BE2C (cell line): ENCODE measurements around the gene HORMAD2.

Experiments
- DNase-seq: peaks from one replicate; pipeline ENCODE4 v3.0.0-alpha.2; 2020
- H3K27me3 ChIP-seq: fragments of 250-450 bp; sonication (Bioruptor Pico); 2 replicates; pipeline ENCODE4 v1.5.1; 2020; ENCODE audit warnings: mild to moderate bottlenecking
- H3K36me3 ChIP-seq: fragments of 250-450 bp; sonication (Bioruptor Pico); 2 replicates; pipeline ENCODE4 v1.5.1; 2020; ENCODE audit warnings: mild to moderate bottlenecking
- H3K4me1 ChIP-seq: fragments of 250-450 bp; sonication (Bioruptor Pico); 2 replicates; pipeline ENCODE4 v1.5.1; 2020
- H3K4me3 ChIP-seq: 2 replicates; pipeline ENCODE4 v1.5.1; 2011; ENCODE audit warnings: low read depth, low read length
- H3K9me3 ChIP-seq: fragments of 250-450 bp; sonication (Bioruptor Pico); 2 replicates; pipeline ENCODE4 v1.5.1; 2020
- TF ChIP-seq, protein P1 (sequence below): IDR thresholded peaks from 2 replicates; pipeline ENCODE4 v1.5.1; 2012; ENCODE audit warnings: mild to moderate bottlenecking, low read depth, low read length

HORMAD2 gene

DNA sequence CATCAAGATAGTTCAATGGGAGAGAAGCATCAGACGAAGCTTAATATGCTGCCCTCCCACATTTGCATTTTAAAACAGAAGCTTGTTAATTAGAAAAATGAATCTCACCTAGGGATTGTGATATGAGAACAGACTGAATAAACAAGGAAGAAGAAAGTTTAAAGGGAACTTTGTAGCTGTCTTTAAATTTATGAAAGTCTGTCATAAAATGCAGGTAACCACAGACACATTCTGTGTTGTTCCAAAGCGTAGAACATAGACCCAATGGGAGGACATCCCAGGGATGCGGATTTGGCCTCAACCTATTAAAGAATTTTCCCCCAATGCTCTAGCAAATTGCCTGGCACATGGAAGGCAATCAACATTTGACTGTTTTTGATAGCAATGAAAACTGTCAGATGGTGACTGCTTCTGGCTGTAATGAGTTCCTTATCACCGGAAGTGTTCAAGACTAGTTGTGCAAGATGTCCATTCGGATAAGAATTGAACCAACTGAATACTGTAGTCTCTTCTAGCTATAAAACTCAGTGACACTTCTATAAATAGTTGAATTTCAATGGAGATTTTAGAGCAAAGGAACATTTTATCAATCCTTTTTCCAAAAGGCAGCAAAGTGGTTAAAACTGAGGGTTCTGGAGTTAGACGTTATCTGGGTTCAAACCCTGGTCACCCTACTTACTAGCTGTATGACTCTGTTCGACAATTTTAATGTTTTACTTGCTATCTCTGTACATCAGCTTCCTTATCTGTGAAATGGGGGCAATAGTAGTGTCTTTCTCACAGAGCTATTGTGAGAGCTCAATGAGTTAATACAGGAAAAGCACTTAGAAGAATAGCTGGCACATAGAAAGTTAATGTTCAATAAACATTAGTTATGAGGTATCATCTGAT lies 101.4 kb downstream of the HORMAD2 start:
- TF ChIP-seq, protein P1, sequence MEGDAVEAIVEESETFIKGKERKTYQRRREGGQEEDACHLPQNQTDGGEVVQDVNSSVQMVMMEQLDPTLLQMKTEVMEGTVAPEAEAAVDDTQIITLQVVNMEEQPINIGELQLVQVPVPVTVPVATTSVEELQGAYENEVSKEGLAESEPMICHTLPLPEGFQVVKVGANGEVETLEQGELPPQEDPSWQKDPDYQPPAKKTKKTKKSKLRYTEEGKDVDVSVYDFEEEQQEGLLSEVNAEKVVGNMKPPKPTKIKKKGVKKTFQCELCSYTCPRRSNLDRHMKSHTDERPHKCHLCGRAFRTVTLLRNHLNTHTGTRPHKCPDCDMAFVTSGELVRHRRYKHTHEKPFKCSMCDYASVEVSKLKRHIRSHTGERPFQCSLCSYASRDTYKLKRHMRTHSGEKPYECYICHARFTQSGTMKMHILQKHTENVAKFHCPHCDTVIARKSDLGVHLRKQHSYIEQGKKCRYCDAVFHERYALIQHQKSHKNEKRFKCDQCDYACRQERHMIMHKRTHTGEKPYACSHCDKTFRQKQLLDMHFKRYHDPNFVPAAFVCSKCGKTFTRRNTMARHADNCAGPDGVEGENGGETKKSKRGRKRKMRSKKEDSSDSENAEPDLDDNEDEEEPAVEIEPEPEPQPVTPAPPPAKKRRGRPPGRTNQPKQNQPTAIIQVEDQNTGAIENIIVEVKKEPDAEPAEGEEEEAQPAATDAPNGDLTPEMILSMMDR, result no peak
- Histone ChIP-seq H3K27me3 (no peaks in the 10 kb centered on the region), H3K36me3 (no peaks in the 10 kb centered on the region), H3K4me1 (no peaks in the 10 kb centered on the region; the same call in 1 of the 2 replicates), H3K4me3 (no peak overlapping the region), H3K9me3 (no peaks in the 10 kb centered on the region)
- no peak for DNase-seq

DNA sequence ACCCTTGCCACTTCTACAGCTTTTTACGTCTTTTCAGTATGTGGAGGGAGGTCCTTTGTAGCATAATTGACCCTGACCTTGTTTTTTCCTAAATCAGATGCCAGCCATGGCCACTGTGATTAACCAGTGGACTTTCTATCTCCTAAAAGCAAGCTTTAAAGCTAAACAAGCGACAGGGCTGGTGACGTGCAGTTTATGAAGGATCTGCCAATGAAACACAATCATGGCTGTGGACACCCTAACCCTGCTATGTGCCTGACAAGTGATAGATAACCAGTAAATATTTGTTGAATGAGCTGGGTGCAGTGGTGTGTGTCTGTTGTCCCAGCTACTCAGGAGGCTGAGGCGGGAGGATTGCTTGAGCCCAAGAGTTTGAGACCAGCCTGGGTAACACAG lies 102.1 kb downstream of the HORMAD2 start:
- Histone ChIP-seq H3K27me3 (no peaks in the 10 kb centered on the region), H3K36me3 (no peaks in the 10 kb centered on the region), H3K4me3 (no peak overlapping the region), H3K9me3 (no peaks in the 10 kb centered on the region), H3K4me1 (no peaks in the 10 kb centered on the region; the same call in 1 of the 2 replicates)
- TF ChIP-seq, protein P1, result no peak
- DNase-seq, result no peak

DNA sequence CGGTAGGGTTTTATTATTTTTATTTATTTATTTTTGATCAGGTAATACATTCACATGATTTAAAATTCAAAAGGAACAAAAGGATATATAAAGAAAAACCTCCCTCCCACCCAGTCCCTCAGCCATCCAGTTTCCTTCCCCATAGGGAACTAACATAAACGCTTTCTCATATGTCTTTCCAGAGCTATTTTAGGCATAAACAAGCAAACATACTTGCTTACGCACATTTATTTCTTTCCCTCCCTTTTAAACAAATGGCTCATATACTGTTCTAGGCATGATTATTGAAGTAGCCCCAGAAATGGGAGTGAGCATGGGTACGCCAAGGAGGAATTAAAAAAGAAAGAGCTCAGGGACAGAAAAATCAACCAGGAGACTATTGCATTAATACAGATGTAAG lies 102.6 kb downstream of the HORMAD2 start:
- H3K27me3 ChIP-seq, result no peaks in the 10 kb centered on the region
- no peaks in the 10 kb centered on the region; the same call in 1 of the 2 replicates for H3K4me1 ChIP-seq
- H3K9me3 ChIP-seq, result no peaks in the 10 kb centered on the region
- TF ChIP-seq, protein P1, result no peak
- no peak overlapping the region for H3K4me3 ChIP-seq
- H3K36me3 ChIP-seq, result no peaks in the 10 kb centered on the region
- DNase-seq, result no peak

DNA sequence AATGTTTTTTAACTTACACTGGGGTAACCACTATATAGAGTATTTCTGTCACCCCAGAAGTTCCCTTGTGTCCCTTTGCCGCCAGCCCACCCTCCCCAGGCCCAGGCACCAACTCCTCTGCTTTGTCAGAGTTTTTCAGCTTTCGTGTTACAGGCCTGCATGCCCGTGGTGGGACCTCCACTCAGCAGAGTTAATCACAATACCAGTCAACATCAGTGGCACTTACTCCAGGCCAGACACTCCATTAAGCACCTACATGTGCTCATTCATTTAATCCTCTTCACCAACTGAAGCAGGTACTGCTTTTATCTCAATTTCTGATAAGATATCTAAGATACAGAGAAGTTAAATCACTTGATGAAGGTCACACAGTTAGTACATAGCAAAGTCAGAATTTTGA lies 103.0 kb downstream of the HORMAD2 start:
- no peak for DNase-seq
- Histone ChIP-seq H3K4me3 (no peak overlapping the region), H3K36me3 (no peaks in the 10 kb centered on the region), H3K9me3 (no peaks in the 10 kb centered on the region), H3K27me3 (no peaks in the 10 kb centered on the region), H3K4me1 (no peaks in the 10 kb centered on the region; the same call in 1 of the 2 replicates)
- TF ChIP-seq, protein P1, result no peak

DNA sequence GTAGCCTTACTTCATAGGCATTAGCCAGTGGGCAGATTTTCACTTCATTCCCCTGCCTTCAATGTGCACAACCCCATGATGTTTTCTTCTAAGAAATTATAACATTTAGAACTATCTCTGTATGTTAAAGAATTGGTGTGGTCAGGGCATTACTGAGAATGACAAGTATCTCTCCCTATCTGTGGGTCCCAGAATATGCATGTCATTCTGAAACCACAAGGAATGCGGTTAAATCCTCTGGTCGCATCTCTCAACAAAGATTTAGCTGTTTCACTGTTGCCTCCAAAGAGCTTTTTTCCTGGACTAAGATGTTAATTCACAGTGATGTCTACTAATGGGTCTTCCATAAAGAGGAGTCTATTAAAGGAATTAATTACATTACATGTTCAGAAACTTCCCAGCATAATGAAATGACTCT lies 103.6 kb downstream of the HORMAD2 start:
- Histone ChIP-seq H3K27me3 (no peaks in the 10 kb centered on the region), H3K4me1 (no peaks in the 10 kb centered on the region; the same call in 1 of the 2 replicates), H3K4me3 (no peak overlapping the region), H3K36me3 (no peaks in the 10 kb centered on the region), H3K9me3 (no peaks in the 10 kb centered on the region)
- no peak for DNase-seq
- TF ChIP-seq, protein P1, result no peak

DNA sequence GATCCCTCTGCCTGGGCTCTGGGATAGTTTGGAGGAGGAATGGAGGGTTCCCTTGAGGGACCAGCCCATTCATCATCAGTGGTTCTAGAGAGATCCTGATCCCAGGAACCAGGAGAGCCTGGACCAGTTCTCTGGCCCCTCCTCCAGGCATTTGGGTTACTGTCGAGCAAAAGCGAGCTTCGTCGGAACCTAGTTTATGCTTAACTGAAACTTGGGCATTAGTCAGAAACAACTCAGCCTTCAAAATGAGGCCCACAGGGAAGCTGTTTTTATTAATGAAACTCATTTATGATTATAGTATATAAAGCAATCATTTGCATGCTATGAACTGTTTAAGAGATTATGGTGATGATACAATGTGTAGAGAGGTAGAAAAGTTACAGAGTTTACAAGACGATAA lies 104.9 kb downstream of the HORMAD2 start:
- TF ChIP-seq, protein P1, result no peak
- no peaks in the 10 kb centered on the region; the same call in 1 of the 2 replicates for H3K4me1 ChIP-seq
- no peaks in the 10 kb centered on the region for H3K27me3 ChIP-seq
- no peaks in the 10 kb centered on the region for H3K9me3 ChIP-seq
- no peak overlapping the region for H3K4me3 ChIP-seq
- no peak for DNase-seq
- no peaks in the 10 kb centered on the region for H3K36me3 ChIP-seq
